ENCODE measurements around the gene CCDC187.

The CCDC187 gene

DNA sequence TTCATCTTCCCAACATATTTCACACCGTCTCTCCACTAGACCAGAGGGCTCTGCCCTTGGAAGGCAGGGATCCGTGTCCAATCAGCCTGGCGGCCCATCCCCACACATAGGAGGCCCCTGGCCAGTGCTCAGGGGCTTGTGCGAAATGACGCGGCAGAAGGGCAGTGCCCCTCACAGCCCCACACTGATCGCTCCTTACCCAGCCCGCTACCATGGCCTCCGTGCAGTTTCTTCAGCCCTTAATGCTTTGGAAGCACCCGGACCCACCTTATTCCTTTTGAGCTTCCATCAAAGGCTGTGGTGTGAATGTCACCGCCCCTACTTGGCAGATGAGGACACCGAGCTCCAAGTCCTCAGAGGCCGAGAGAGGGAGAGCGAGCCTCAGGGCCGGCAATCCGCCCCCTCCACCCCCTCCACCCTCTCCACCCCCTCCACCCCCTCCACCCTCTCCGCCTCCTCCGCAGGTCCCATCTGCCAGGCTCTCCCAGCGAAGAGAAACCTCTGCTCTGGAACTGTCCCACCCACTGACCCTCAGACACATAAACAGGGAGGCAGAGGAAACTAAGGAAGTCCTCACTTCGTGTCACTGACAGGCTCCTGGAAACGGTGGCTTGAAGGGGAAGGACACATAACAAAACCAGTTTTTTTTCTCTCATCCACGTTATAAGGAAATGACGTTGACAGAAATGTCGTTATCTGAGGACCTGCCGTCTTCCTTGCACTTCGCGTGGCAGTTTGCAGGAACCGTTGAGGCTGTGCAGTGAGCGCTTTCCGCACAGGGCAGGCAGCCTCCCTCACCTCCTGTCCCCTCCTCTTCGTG is 72.2 kb downstream of the CCDC187 start:
- Histone ChIP-seq H3K36me3 (ENCODE audit: control insufficient read depth, insufficient read depth, low read length) (peaks cover 21% of the 10 kb centered on the region), H3K9me3 (ENCODE audit: control insufficient read depth, insufficient read depth, low read length) (no peaks in the 10 kb centered on the region), H3K4me1 (ENCODE audit: control insufficient read depth, insufficient read depth, low read length) (no peaks in the 10 kb centered on the region), H3K4me3 (ENCODE audit: low read depth, low read length) (no peak overlapping the region), H3K27me3 (ENCODE audit: control insufficient read depth, insufficient read depth, low read length) (no peaks in the 10 kb centered on the region), H3K9ac (ENCODE audit: low read depth, low read length) (peak overlapping the region; percentile 37)

DNA sequence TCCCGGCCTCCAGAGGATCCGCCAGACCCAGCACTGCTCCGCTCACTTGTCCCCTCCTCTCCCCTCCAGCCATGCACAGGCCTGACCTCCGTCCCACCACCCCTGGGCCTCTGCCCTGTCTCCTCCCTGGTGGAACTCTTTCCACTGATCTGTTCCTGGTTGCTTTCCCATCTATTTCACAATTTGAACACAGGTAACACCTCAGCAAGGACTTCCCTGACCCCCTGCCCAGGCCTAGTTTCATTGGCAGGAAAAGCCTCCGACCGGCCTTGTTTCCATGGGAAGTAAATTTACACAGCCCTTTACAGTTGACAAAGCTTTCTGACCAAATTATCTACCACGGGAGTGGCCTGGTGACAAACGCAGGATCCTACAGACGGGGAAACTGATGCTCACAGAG is 73.1 kb downstream of the CCDC187 start:
- Histone ChIP-seq H3K9me3 (ENCODE audit: control insufficient read depth, insufficient read depth, low read length) (no peaks in the 10 kb centered on the region), H3K9ac (ENCODE audit: low read depth, low read length) (peak overlapping the region; percentile 37), H3K4me1 (ENCODE audit: control insufficient read depth, insufficient read depth, low read length) (no peaks in the 10 kb centered on the region), H3K27me3 (ENCODE audit: control insufficient read depth, insufficient read depth, low read length) (no peaks in the 10 kb centered on the region), H3K36me3 (ENCODE audit: control insufficient read depth, insufficient read depth, low read length) (peaks cover 21% of the 10 kb centered on the region), H3K4me3 (ENCODE audit: low read depth, low read length) (no peak overlapping the region)

DNA sequence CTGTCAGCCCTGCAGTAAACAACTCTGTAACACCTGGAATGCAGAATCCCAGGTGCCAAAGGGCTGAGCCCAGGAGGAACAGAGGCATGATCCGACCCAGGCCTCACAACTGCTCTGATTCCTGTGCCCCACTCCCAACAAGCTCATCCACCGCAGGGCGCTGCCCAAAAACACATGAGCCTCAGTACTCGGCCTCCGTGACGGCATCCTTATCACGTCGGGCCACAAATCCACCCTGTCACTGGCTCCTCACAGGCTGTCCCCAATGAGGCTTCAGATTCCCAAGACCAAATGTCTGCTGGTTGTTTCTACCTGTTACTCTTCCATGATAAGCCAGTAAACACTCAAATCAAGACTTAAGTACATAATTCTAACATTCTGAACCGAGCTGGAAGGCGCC is 73.5 kb downstream of the CCDC187 start:
- H3K36me3 ChIP-seq (ENCODE audit: control insufficient read depth, insufficient read depth, low read length), result peaks cover 18% of the 10 kb centered on the region
- H3K9me3 ChIP-seq (ENCODE audit: control insufficient read depth, insufficient read depth, low read length), result no peaks in the 10 kb centered on the region
- H3K4me1 ChIP-seq (ENCODE audit: control insufficient read depth, insufficient read depth, low read length), result no peaks in the 10 kb centered on the region
- no peaks in the 10 kb centered on the region for H3K27me3 ChIP-seq (ENCODE audit: control insufficient read depth, insufficient read depth, low read length)
- H3K9ac ChIP-seq (ENCODE audit: low read depth, low read length), result no peak overlapping the region
- no peak overlapping the region for H3K4me3 ChIP-seq (ENCODE audit: low read depth, low read length)

DNA sequence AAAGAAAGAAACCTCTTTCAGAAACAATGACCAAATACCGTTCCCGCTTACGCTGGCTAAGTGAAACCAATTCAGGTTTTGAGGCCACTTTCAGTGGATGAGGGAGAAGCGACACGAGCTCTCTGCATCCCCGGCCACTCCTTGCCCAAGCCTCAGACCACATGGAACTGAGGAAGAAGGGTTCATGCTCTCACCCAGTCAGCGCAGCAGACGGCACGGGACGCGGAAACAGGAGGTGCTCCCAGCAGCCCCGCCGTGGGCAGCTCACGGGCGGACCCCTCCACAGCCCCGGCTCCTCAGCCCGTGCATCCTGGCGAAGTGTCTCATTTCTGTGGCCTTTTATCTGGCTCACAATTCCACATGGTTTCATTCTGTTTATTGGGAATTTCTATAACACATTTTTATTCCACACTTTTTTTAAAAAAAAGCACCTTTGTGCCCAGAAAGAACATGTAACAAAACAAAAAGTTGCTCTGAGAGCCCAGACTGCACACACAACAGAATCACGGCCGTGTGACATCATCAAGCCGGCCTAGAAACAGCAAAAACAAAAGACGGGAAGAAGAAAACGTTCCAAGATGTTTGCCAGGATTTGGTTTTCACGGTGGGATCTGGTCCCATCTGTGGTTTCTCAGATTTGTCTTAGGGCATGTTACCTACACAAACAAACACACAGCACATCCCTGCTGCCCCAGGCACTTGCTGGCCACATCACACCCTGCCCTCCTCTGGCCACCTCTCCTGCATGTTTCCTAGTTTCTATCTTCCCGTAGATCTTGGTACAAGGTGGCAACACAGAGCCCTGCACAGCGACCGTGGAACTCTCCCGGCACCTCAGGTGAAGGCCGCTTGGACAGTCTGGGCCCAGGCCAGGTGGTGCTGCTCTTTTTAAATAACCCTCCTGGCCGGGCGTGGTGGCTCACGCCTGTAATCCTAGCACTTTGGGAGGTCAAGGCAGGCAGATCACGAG is 74.5 kb downstream of the CCDC187 start:
- no peak overlapping the region for H3K4me3 ChIP-seq (ENCODE audit: low read depth, low read length)
- H3K4me1 ChIP-seq (ENCODE audit: control insufficient read depth, insufficient read depth, low read length), result no peaks in the 10 kb centered on the region

DNA sequence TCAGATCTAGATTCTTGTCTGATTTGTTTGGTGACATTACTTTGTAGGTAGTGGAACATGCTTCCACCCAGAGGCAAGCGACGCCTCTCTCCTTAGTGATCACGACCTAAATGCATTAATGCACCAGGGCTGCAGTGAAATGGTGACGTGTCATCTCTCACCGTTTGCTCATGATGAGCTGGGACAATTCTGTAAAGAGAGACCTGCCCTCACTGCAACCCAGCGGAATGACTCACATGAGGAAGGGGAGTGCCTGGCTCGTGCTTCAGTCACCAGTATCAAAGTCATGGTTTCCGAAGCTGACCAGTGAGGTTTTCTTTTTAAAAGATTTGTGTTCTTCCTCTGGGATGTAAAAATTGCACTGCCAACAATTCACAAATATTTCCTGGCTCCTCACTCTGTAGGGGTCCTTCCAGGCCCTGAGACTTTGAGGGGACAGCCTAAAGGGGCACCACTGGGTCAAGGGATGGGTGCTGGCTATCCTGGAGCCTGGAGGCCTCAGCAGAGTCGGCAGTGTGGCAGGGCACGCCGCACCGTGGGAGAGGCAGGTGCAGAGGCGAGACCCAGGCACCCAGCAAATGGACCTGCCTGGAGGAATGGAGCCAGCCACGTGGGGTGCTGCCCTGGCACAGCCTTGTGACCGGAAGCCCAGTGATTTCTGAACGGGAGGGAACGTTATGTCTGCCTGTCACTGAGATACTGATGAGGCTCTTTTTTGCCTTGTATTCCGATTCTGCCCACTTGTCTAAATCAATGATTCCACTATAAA is 75.6 kb downstream of the CCDC187 start:
- no peaks in the 10 kb centered on the region for H3K4me1 ChIP-seq (ENCODE audit: control insufficient read depth, insufficient read depth, low read length)
- H3K36me3 ChIP-seq (ENCODE audit: control insufficient read depth, insufficient read depth, low read length), result peaks cover 18% of the 10 kb centered on the region
- H3K9ac ChIP-seq (ENCODE audit: low read depth, low read length), result no peak overlapping the region

More for the DNA sequence above, 74.5 kb downstream of the CCDC187 start:
- Histone ChIP-seq H3K9me3 (ENCODE audit: control insufficient read depth, insufficient read depth, low read length) (no peaks in the 10 kb centered on the region), H3K9ac (ENCODE audit: low read depth, low read length) (no peak overlapping the region), H3K27me3 (ENCODE audit: control insufficient read depth, insufficient read depth, low read length) (no peaks in the 10 kb centered on the region), H3K36me3 (ENCODE audit: control insufficient read depth, insufficient read depth, low read length) (peaks cover 13% of the 10 kb centered on the region)

DNA sequence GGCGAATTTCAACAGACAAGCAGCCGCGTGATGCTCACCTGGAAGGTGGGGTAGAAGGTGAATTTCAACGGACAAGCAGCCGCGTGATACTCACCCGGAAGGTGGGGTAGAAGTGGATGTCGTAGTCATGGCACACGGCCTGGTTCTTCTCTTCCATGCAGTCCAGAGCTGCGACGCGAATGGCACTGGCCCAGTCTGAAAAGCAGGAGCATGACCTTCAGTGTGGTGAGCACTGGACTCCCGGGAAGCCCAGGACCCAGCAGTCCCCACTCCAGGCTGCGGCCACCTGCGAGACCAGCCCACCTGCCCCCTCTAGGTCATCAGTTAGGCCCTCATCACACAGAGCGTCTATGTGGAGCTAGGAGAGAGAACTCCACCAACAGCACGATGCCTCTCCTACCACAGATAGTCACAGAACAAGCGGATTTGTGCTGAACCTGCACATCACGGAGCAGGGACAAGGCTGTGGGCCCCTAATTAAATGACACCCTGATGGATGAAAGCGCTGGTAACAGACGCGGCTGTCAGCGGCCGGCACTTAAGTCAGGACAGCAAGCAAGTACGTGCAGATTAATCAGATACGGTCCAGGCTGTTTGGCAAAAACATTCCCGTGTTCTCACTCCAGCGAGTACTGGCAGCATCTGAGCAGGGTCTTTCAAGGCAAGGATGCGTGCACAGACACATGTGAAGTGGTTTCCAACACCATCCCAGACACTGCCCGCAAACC is 77.0 kb downstream of the CCDC187 start:
- peaks cover 26% of the 10 kb centered on the region for H3K36me3 ChIP-seq (ENCODE audit: control insufficient read depth, insufficient read depth, low read length)
- H3K9me3 ChIP-seq (ENCODE audit: control insufficient read depth, insufficient read depth, low read length), result no peaks in the 10 kb centered on the region
- no peak overlapping the region for H3K4me3 ChIP-seq (ENCODE audit: low read depth, low read length)
- no peaks in the 10 kb centered on the region for H3K4me1 ChIP-seq (ENCODE audit: control insufficient read depth, insufficient read depth, low read length)
- H3K9ac ChIP-seq (ENCODE audit: low read depth, low read length), result peak overlapping the region; percentile 37
- no peaks in the 10 kb centered on the region for H3K27me3 ChIP-seq (ENCODE audit: control insufficient read depth, insufficient read depth, low read length)

More for the DNA sequence above, 75.6 kb downstream of the CCDC187 start:
- H3K4me3 ChIP-seq (ENCODE audit: low read depth, low read length), result no peak overlapping the region
- no peaks in the 10 kb centered on the region for H3K27me3 ChIP-seq (ENCODE audit: control insufficient read depth, insufficient read depth, low read length)
- H3K9me3 ChIP-seq (ENCODE audit: control insufficient read depth, insufficient read depth, low read length), result no peaks in the 10 kb centered on the region

DNA sequence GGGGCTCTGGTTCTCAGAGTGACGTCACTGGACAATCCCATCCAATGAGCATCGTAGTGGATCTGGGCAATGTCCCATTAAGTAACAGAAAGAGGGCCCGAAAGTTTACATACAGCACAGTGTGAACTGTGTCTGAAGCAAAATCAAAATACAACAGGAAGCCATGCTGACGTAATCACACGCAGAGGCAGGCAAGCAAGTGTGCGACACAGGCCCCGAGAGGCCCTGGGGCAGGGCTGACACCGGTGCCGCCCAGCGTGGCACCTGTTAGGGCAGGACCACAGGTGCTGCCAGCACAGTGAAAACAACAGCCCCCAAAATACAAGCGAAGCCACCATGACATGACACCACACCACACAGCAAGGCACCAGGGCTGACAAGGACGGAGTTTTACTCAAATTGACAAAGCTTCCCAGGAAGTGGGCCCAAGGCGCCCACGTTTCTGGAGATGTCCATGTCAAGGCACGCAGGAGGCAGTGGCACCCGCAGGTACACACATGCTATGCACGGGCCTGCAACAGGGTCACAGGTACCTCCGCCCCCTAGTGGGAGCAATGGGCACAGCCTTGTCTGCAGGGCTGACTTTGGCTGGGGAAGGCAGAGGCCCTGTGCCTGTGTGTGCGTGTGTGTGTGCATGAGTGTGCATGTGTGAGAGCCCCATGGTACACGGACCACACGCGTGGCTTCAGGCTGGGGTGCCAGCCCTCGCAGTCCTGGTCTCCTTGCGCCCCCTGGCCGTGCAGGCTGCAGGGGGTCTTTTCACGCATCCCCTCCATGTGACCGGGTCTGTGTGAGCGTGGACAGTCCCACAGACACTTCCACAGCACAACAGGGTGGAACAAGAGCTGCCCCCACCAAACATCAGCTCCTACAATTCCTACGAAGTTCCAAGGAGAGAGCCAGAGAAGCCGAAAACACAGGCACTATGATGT is 77.9 kb downstream of the CCDC187 start:
- H3K27me3 ChIP-seq (ENCODE audit: control insufficient read depth, insufficient read depth, low read length), result no peaks in the 10 kb centered on the region
- no peak overlapping the region for H3K4me3 ChIP-seq (ENCODE audit: low read depth, low read length)
- H3K36me3 ChIP-seq (ENCODE audit: control insufficient read depth, insufficient read depth, low read length), result peaks cover 26% of the 10 kb centered on the region
- H3K9ac ChIP-seq (ENCODE audit: low read depth, low read length), result peak overlapping the region; percentile 37
- H3K9me3 ChIP-seq (ENCODE audit: control insufficient read depth, insufficient read depth, low read length), result no peaks in the 10 kb centered on the region
- no peaks in the 10 kb centered on the region for H3K4me1 ChIP-seq (ENCODE audit: control insufficient read depth, insufficient read depth, low read length)

DNA sequence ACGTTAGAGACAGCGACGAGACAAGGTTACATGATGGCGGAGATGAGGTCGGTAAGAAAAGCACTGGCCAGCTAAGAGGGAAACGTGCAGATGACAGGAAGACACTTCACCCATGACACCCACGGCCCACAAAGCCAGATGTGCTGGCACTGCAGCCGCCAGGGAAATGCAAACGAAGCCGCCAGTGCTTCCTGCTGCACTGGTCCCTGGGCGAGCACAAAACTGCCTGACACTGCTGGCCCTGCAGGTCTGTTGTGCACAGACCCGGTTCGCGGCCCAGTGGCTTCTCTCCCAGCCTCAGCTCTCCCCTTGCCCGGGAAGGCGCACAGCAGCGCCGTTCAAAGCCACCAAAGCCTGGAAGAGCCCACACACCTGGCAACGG is 78.5 kb downstream of the CCDC187 start:
- no peak overlapping the region for H3K9ac ChIP-seq (ENCODE audit: low read depth, low read length)
- H3K4me1 ChIP-seq (ENCODE audit: control insufficient read depth, insufficient read depth, low read length), result no peaks in the 10 kb centered on the region
- no peaks in the 10 kb centered on the region for H3K27me3 ChIP-seq (ENCODE audit: control insufficient read depth, insufficient read depth, low read length)
- no peaks in the 10 kb centered on the region for H3K9me3 ChIP-seq (ENCODE audit: control insufficient read depth, insufficient read depth, low read length)
- H3K4me3 ChIP-seq (ENCODE audit: low read depth, low read length), result no peak overlapping the region
- H3K36me3 ChIP-seq (ENCODE audit: control insufficient read depth, insufficient read depth, low read length), result peaks cover 25% of the 10 kb centered on the region

DNA sequence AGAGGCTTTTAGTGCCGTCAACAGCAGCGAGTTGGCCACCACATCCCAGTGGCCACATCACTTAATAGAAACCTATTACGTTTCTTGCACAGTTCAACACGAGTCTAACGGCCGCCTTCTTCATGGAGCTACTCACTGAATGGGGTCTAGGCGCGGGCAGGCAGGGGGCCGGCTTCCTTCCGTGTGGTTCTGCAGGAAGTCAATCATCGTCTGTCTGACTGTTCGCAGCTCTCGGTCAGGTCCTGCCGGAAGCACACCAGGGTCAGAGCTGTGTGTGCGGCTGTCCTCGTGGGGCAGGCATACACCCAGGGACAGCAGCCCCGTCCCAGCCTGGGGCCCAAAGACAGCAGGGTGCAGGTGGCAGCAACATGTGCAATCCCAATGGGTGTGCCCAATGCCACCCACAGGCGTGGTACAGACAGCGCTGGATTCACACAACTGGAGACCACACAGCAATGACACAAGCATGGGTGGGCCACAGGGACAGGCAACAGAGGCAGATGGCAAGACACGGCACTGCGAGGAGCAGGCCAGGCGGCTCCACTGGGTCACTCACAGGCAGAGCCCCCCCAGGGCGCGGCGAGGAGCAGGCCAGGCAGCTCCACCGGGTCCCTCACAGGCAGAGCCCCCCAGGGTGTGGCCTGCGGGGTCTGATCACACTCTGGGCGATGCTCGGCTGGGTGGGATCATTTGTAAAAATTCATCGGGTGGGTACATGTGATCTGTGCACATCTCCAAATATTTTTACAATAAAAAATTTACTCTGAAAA is 79.8 kb downstream of the CCDC187 start:
- Histone ChIP-seq H3K4me1 (ENCODE audit: control insufficient read depth, insufficient read depth, low read length) (no peaks in the 10 kb centered on the region), H3K9ac (ENCODE audit: low read depth, low read length) (no peak overlapping the region), H3K36me3 (ENCODE audit: control insufficient read depth, insufficient read depth, low read length) (peaks cover 25% of the 10 kb centered on the region), H3K4me3 (ENCODE audit: low read depth, low read length) (no peak overlapping the region), H3K9me3 (ENCODE audit: control insufficient read depth, insufficient read depth, low read length) (no peaks in the 10 kb centered on the region), H3K27me3 (ENCODE audit: control insufficient read depth, insufficient read depth, low read length) (no peaks in the 10 kb centered on the region)

DNA sequence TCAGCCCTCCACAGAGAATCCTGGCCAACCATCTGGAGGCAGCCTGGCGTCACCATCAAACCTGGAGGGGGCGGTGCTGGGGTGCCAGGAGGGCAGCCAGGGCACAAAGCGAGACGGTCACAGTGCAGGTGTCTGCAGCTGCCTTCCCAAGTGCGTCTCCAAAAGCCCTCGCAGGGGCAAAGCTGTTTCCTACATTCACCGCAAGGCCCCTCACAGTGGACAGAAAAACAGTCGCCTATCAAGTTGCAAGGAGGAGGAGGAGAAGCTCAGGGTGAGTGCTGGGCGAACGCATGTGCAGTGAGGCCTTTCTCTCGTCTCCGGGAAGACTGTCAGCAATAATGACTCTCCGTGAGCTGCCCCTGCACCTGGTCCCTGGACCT is 81.0 kb downstream of the CCDC187 start:
- no peaks in the 10 kb centered on the region for H3K9me3 ChIP-seq (ENCODE audit: control insufficient read depth, insufficient read depth, low read length)
- no peak overlapping the region for H3K4me3 ChIP-seq (ENCODE audit: low read depth, low read length)
- H3K36me3 ChIP-seq (ENCODE audit: control insufficient read depth, insufficient read depth, low read length), result peaks cover 22% of the 10 kb centered on the region
- no peaks in the 10 kb centered on the region for H3K27me3 ChIP-seq (ENCODE audit: control insufficient read depth, insufficient read depth, low read length)
- H3K4me1 ChIP-seq (ENCODE audit: control insufficient read depth, insufficient read depth, low read length), result no peaks in the 10 kb centered on the region
- no peak overlapping the region for H3K9ac ChIP-seq (ENCODE audit: low read depth, low read length)
